Heart left ventricle (tissue), 13 donors: ENCODE data around the gene KCNK1.

Experiments used
- POLR2A ChIP-seq, 2 donors: fragments of 450-650 bp; IDR thresholded peaks; one replicate each; pipeline ENCODE4 v1.6.1; 2017; ENCODE audit warnings: antibody characterized with exemption in 2 of 2, mild to moderate bottlenecking in 2 of 2, moderate library complexity in 2 of 2
- TF ChIP-seq, protein P1 (sequence below), 12 donors: fragments of 200-600 bp; sonication (generic) in 4 of 12; IDR thresholded peaks; one replicate each; pipeline versions ENCODE4 v1.5.0 to v1.8.0; 2018 to 2022; ENCODE audit warnings: antibody characterized with exemption in 12 of 12, mild to moderate bottlenecking in 5 of 12
- donor health status: ischemic (EF 13 %, LVEDD 7.1; RV severe dilation, severe dysfunction).
- donor health status: DM: no; HTN: yes; CAD: no.
- donor health status: DM: no; HTN: no; CAD: no.
- donor health status: ischemic (EF 25% LVEDD 6.9; RV normal size, moderate dysfunction).
- donor health status: ischemic (EF 25% LVEDD 5.7; RV mildly dilated, moderate dysfunction).
- donor health status: ischemic (EF 35%, LVEDD 5.7; RV mildly dilated, moderate dysfunction).
- donor health status: nonischemic (EF 11% LVEDD 7.7; RV severe dilation, severe dysfunction).
- donor health status: DM: yes; HTN: yes; CAD: no.
- donor health status: PGD.
- donor health status: ischemic (EF 29% LVEDD 5.4; RV normal size, mild dysfunction).
- donor health status: nonischemic (EF 23%, LVEDD 6.1; RV moderate dilation, normal function).

GRCh38 chr1:233662575-233663304 is 48.8 kb downstream of the KCNK1 start:
- no peak for TF ChIP-seq POLR2A (IDR thresholded peaks at IDR 0.05)
- TF ChIP-seq, protein P1, sequence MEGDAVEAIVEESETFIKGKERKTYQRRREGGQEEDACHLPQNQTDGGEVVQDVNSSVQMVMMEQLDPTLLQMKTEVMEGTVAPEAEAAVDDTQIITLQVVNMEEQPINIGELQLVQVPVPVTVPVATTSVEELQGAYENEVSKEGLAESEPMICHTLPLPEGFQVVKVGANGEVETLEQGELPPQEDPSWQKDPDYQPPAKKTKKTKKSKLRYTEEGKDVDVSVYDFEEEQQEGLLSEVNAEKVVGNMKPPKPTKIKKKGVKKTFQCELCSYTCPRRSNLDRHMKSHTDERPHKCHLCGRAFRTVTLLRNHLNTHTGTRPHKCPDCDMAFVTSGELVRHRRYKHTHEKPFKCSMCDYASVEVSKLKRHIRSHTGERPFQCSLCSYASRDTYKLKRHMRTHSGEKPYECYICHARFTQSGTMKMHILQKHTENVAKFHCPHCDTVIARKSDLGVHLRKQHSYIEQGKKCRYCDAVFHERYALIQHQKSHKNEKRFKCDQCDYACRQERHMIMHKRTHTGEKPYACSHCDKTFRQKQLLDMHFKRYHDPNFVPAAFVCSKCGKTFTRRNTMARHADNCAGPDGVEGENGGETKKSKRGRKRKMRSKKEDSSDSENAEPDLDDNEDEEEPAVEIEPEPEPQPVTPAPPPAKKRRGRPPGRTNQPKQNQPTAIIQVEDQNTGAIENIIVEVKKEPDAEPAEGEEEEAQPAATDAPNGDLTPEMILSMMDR (IDR thresholded peaks at IDR 0.05) = no peak
